ENCODE measurements around the gene POLR1H.
A peak's percentile ranks its signal among the peaks of the same experiment; 100 is the strongest.

POLR1H gene

DNA sequence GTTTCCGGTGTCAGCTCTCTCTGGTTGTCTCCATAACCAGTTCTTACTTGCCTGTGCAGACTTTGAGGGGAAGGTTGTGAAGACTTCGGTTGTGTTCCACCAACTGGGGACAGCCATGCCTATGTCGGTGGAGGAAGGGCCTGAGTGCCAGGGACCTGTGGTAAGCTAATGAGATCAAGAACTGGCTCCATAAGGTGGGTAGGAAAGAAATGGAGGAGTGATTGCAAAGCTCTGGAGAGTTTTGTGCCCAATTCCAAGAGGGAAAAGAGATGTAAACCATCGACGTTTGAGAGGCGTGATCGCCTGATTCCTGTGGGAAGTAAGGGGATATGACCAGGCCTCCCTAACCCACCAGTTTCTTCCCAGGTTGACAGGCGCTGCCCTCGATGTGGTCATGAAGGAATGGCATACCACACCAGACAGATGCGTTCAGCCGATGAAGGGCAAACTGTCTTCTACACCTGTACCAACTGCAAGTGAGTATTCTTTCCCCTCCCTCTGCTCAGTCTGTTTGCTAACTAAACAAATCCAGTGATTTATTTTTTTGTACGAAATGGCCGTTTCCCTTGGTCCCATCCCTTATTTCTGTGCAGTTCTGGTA lies 893 bp downstream of the POLR1H start:
- peak in 3 of 56 donors; percentile 26 to 44 (median 36) for DNase-seq

DNA sequence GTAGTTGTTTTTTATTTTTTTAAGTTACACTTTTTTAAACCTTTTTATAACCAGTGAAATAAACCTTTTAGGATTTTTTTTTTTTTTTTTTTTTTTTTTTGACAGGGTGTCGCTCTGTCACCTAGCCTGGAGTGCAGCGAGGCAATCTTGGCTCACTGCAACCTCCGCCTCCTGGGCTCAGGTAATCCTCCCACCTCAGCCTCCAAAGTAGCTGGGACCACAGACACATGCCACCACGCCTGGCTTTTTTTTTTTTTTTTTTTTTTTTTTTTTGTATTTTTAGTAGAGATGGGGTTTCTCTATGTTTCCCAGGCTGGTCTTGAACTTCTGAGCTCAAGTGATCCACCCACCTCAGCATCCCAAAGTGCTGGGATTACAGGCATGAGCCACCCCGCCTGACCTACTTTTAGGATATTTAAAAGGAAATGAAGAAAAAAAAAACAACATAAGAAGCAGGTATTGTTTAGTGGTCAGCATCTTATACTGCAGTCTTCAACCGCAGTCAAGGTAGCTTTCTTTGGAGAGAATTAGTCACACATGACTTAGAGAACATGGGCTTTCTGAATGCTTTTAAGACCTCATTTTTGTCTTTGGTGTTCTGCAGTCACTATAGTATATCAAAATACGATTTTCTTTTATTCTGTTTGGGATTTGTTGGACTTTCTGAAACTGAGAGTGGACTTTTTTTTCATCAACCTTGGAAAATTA lies 1.6 kb downstream of the POLR1H start:
- DNase-seq = no peak

DNA sequence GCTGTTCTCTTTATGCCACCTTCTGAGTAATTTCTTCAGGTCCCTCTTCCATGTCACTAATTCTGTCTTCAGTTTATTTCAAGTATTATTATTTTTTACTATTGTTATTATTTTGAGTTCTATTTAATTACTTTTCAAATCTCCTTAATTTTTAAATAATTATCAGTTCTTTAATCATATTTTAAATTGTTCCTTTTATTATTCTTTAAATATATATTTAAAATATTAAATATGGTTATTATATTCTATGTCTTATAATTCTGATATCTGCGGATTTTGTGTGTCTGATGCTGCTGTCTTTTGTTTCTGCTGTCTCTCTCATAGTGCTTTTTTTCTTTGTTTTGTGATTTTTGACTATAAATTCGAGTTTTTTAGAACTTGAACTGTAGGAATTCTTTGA lies 2.2 kb downstream of the POLR1H start:
- no peak for DNase-seq

DNA sequence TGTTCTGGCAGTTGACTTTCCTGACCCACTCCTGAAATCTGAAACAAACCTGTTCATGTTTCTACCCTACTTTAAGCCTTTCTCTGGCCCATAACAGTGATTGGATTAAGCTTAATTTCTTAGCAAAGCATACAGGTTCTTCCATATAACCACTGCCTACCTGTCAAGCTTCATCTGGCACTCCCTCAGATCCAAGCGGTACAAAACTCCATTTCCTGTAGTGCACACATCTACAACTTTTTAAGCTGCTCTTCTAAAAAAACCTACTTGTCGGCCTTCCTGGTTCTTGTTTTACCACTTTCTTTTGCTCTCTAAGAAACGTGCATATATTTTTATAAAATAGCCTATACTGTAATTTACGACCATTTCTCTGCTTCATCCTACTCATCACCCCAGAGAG lies 5.0 kb downstream of the POLR1H start:
- no peak for DNase-seq

DNA sequence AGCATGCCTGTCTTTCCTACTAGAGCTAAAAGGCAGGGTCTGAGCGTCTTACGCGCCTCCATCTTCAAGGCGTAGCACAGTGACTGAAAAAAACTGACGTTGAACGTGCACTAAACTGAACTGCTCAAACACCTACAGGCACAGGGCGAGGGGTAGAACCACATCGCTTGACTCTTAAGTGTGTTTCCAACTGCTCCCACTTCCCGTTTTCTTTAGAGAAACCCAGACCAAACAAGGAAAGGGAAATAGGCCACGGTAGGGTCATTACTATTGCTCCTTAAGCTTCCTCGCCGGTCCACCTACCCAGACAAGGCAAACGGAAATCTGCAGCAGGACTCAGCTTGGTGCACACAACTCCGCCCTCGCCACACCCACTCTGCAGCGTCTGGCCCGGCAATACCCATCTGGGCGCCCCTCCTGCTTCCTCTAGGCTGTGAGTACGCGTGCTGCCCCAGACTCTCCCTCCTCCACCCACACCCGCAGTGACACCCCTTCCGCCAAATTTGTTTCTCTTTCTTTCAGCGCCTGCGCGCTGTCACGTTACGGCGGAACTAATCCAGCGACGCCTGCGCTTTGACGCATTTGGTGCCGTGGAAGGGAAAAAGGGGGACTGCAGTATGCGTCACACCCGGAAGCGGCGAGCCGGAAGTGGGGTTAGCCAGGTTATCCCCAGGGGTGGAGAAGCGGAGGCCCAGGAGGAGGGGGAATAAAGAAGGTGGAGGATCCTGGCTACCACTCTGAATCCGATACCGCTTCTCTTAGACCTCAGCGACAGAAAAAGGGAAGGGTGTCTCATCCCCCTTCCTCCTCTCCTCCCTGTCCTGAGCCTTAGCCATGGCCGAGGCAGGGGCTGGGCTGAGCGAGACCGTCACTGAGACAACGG lies 5.8 kb downstream of the POLR1H start, which contains the start of gene PPP1R11:
PPP1R11 (plus strand) TSS at position 622 of the 883 bp plus-strand sequence; CDS start at position 835, 213 bp downstream.
- peak; percentile 74 to 100 (median 99) for DNase-seq

DNA sequence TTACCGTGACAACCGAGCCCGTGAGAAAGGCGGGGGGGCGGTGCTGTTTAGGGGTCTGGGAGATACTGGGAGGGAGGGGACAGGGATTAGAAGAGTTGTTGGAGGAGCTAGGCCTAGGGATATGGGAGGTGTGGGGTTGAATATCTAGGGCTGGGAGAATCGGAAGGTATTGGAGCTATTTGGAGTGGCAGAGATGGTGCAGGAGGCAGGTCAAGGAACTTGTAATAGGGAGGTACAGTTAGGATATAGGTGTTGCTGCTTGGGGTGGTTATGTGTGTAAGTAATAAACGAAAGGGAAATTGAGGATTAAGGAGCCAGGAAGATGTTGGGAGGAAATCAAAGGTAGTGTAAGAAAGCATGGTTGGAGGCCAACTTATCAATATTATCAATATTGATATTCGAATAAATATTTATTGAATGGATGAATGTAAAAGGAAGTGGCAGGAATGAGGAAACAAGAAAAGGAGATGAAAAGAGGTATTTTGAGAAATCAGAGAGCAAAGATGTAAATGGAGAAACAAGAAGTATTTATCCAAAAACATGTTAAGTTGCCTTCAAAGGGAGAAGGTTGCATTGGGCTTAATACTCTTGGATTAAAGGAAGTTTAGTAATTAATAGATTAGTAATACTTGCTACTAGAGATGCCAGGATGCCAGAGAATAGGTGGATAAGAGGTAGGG lies 6.5 kb downstream of the POLR1H start:
- DNase-seq = peak in 1 of 56 donors; percentile 69

DNA sequence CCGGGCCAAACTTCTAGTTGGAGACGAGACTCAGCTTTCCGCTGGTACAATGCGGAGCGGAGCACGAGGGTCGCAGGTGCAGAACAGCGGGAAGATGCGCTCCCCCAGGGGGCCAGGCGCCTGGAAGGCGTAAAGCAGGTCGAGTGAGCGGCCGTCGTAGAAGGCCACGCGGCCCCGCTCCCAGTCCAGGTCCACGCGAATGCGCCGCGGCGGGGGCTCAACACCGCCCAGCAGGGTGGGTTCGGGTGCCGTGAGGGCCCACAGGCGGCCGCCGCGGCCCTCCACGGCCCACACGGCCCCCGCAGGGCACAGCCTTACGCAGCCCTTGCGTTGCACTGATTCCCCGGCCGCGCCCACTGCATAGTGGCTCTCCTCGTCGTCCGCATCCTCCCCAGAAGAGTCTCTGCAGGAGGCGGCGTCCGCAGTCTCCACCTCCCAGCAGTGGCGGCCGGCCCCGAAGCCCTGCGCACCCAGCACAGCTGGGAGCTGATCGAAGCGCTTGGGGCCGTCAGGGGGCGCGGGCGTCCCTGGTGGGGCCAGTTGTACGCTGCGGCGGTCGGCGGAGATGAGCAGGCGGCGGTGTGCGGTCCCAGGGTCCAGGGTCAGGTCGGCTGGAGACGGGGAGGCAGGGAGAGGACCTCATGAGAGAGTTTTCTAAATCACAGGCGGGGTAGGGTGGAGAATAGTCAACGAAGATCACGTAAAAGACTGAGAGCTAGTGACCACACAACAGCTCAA lies 10.2 kb downstream of the POLR1H start:
- DNase-seq = no peak

DNA sequence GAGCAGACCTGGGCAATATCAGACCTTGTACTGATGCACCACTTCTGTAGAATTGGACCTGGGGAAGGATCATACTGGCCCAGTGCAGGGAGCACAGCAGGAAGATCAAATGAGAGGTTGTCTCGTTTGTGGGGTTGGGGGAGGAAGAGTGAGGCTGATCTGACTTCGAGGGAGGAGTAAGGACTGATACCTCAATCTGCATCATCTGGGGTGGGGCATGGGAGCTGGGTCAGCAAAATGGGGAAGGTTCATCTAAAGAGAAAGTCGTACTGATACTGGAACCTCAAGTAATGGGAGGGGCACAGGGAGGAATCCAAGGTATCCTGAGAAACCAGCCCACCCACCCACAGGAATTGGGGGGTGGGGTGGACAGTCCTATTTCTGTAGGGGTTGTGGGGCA lies 10.8 kb downstream of the POLR1H start:
- no peak for DNase-seq

DNA sequence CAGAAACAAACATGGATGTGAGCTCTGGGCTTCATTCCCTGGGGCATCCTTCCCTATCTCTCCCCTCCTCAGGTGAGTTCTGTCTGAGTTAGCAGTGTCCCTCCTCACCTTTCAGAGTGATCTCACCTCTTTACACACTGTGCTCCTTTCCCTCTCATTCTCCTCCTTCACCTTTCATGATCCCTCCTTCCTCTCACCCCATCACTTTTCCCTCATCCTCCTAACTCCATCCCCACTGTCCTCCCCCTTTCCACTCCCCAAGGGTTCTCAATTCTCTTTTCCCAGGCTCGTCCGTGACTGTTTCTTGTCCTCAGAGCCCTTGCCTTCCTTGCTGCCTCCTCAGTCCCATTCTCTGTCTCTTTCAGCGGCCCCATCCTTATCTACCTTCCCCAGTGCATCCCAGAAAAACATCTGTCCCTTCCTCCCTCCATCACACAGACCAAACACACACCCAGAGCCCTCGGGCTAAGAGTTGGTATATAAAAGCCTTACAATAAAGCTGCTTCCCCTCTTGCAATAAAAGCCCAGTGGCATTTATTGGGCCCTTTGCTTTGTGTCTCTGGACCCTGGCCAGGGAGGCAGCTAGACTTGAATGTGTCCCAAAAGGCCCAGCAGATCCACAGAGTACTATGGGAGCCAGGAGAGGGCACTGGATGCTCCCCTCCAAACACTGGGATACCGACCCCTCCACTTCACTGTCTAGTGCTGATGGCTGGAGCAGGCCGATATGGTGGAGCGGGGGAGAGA lies 12.6 kb downstream of the POLR1H start:
- DNase-seq = no peak

DNA sequence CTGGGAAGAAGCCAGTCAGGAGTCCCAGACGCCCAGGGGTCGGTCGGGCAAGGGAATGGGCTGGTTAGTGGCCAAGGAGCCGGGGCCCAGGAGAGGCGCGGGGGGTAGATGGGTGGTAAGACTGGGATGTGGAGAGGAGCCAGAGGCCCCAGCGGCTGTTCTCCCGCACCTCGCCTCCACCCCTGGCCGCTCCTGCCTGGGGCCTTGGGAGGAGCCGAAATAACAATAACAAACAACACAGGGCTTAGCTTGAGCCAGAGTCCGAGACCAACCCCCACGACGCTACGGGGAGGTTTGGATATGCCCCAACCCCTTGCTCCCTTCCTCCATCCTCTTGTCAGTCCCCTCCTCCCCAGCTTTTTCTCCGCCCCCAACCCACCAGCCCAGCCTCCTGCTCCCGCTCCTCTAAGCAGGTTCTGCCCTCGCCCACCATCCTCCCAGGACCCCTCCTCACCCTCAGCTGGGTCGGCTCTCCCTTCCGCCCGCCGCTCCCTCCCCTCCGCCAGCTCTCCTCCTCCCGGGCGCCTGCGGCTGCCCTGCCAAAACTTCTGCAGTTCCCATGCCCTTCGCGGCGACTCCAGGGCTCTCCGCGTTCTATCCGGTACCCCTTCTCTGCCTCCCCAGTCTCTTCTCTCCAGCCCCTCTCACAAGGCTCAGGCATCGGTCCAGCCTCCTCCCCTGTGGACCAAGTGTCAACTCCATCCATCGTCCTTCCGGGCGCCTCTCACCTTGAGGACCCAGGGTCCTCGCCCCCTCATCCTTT lies 13.4 kb downstream of the POLR1H start:
- DNase-seq = no peak

DNA sequence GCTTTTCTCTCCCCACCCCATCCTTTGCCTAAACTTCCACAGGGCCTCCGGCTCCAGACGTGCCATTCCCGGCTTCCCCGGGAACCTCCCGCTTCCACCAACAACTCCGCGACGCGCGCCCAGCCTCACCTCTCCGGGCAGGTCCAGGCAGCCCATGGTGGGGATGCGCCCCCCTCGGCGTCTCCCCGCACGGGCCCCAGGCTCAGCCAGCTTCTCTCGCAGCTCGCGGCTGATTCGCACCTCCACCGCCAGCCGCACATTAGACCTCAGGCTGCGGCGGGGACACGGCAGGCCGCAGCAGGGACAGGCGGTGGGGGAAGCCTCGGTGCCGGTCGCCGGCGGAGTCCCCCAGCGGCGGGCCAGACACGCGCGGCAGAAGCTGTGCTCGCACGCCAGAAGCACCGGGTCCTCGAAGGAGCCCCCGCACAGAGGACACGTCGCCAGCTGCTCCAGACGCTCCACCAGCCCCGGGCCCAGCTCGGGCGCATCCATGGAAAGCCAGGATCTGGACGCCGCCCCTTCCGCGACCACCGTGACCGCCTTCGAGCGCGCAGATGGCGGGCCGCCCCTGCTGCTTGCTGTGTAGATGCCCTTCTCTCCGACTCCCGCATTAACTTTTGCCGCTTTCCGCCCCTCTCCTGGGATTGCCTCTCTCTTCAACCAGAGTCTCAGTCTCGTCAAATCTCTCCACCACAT lies 14.2 kb downstream of the POLR1H start, which contains the start of gene RNF39:
RNF39 (minus strand) TSS at position 676 of the 696 bp plus-strand sequence; CDS start at position 492, 184 bp downstream.
- no peak for DNase-seq

DNA sequence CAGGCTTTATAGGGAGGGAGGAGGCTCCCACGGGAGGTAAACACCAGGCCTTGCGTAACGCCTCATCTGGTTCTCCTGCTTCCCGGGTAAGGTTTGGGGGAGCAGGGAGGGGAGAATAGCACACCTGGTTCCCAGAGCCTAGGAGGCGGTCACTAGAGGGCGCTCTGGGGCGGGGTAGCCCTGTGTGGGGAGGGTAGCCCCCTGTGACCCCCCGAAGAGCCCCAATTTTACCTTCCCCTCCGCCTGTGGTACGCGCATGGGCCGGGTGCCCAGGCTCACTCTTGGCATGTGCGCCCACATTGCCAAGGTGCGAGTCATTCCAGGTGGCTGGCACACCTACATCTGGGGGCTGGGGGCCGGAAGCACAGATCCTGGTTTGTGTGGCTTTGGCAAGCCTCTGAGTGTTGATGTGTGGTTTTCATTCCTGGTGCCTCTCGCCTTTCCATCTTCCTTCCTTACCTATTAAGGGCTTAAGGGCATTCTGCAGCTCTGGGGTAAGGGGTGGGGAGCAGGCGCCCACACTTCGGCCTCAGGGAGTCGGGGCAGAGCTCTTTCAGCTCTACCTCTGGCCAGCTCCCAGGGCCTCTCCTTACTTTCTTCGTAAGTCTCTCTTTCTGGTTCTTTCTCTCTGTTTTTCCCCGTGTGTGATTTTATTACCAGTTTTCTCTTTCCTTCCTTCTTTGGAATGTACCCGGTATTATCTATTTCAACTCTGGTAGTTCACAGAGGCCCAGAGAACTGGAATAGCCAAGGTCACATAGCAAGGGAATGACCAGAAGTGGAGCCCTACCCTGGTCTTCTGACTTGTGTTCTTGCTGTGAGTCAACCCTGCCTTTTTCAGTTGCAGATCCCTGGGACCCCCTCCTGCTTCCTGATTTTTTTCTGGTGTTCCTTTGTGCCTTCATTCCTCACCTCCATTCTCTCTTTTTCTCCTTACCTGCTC lies 15.0 kb downstream of the POLR1H start:
- DNase-seq = no peak

DNA sequence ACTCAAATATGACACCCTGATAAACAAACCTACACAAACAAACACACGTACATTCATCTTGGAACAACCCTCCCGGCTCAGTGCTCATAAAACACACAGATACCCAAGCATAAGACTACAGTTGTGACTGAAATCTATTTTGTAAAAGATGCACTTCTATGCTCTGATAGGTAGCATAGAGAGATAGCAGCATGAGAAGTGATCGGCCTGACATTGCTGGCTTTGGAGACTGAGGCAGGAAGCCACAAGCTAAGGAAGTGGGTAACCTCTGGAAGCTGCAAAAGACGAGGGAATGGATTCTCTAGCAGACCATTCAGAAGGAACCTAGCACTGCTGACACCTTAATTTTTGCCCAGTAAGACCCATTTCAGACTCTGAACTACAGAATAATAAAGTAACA lies 16.2 kb downstream of the POLR1H start:
- DNase-seq = no peak

DNA sequence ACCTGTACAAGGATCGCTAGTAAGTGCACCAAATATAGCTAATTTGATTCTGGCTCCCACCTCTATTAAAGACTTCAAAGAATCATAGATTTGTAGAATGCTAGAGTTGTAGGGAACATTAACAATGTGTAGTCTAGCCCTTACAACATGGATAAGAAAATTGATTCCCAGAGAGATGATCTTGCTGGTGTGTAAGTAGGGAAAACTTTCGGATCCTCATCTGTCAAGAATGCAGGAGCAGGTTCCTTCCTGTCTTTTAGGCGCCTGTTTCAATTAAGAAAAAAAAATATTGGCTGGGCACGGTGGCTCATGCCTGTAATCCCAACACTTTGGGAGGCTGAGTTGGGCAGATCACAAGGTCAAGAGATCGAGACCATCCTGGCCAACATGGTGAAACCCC lies 26.8 kb downstream of the POLR1H start:
- no peak for DNase-seq

DNA sequence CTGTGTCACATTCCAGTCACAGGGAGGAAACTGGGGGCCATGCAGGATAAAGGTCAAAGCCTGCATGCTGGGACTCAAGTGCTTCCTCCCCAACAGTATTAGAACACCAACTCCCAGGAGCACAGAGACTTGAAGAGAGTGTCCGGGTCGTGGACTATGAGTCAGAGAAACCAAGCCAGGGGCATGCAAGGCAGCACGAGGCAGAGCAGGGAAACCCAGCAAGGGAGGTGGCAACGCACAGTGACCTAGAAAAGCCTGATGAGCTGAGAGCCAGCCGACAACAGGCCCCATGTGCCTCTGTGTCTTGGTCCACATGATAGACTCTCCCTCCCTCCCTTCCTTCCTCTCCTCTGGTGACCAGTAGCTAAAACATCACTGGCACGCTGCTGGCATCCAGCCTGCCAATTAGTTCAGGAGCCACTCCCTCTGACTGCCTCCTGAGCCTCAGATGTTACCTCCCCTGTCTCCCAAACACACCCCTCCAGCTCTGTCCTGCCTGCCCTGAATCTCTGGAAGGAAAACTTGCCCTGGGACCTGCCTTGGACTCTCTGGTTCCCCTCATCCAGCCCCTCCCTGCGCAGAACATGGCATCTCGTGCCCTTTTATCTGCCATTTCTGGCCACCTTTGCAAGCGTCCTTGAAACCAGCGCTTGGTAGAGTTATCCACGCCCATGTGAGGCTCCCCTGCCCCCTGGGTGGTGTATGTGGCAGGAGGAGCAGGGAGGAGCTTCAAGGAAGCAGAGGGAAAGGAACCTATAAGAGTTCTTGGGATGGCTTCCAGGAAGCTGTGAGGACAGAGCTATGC lies 30.7 kb downstream of the POLR1H start:
- no peak for DNase-seq

DNA sequence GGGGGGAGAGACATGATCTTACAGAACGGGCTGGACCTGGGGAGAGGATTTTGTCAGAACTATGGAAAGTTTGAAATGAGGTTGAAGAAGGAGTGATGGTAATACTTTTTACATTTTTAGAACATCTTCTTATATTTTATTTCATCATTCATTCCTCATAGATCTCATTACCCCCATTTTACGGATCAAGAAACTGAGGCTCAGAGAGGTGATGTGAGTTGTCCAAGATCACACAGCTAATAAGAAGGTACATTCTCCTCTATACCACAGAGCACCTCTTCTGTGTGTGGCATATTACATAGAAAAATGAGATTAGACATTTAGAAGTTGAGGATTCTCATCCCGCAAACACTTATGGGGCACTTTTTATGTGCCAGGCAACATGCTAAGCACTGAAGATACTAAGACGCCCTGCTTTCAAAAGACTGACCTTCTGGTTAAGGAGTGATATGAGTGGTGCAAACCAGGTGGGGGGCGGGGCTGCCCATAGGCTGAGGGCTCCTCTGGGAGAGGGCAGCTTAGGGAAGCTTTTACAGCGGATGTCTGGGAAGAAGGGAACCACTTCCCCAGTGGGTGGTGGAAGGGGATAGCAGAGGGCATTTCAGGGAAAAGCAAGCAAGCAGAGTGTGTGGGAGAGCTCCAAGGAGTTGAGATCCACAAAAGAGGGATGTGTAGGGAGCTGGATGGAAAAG lies 31.9 kb downstream of the POLR1H start:
- no peak for DNase-seq

All from nucleus accumbens (tissue), 56 donors.